HepG2 (cell line): Measurements from ENCODE around the gene PDK3. TPM values are rescaled to one million over a fixed set of nuclear protein-coding genes. Genes with fewer than 3 reads are reported as not detected.

ENCODE experiments used
- ATAC-seq: fragments of 200-7000 bp; cut with Tn5 transposase; 3 replicates; pipeline ENCODE4 v1.9.1; 2020; ENCODE audit warnings: mild to moderate bottlenecking, moderate library complexity
- BruUV-seq: library from RNA; stranded (reverse); fragments of 400-500 nt; replicated peaks from 2 replicates; lab custom pipeline; 2021; lab: Mats Ljungman, UMichigan
- CTCF ChIA-PET: fragments of 300-600 bp; formaldehyde crosslinking; extraction: SDS; loops from one replicate; lab custom pipeline; 2021; ENCODE audit warnings: low total read pairs, inconsistent platforms, low intra/inter-chr PET ratio; lab: Yijun Ruan, JAX
- POLR2A ChIA-PET: fragments of 350-600 bp; sonication (Branson Sonifier 250); formaldehyde crosslinking; loops from one replicate; lab custom pipeline; 2020; ENCODE audit warnings: antibody characterized with exemption, inconsistent platforms; lab: Yijun Ruan, JAX
- DNase-seq: peaks from one replicate; pipeline ENCODE4 v3.0.0-alpha.2; 2015; ENCODE audit warnings: low spot score
- FAIRE-seq: peaks from 3 replicates; lab custom pipeline; 2011; peaks lifted over from hg19 to GRCh38; lab: Jason Lieb, UNC
- H2AFZ ChIP-seq: one replicate; pipeline ENCODE4 v1.6.1; 2011; ENCODE audit warnings: low read length, inconsistent platforms
- H3K27ac ChIP-seq: fragments of 300-600 bp; 3 replicates; pipeline ENCODE4 v1.8.0; 2011; ENCODE audit warnings: mixed run types, mild to moderate bottlenecking, mixed read lengths, low read length, inconsistent platforms; ENCODE audit not compliant: insufficient read depth; ENCODE audit errors: extremely low read length
- H3K27me3 ChIP-seq, 2 experiments: fragments of 200-600 bp in 1 of 2; 2 replicates in 1 of 2; 3 replicates in 1 of 2; pipeline versions ENCODE4 v1.6.0 to v1.8.0; 2011; ENCODE audit warnings: low read length in 2 of 2, mild to moderate bottlenecking in 2 of 2, moderate library complexity in 2 of 2, inconsistent platforms in 1 of 2; ENCODE audit not compliant: insufficient read depth in 2 of 2, control insufficient read depth in 1 of 2
- H3K36me3 ChIP-seq, 2 experiments: fragments of 200-600 bp in 1 of 2; replicated peaks in 1 of 2; 2 replicates in 1 of 2; 3 replicates in 1 of 2; pipeline versions ENCODE4 v1.5.1 to v1.8.0; 2011; ENCODE audit warnings: low read length in 2 of 2, inconsistent platforms in 1 of 2; ENCODE audit not compliant: insufficient read depth in 2 of 2, control insufficient read depth in 1 of 2
- H3K4me1 ChIP-seq: 2 replicates; pipeline ENCODE4 v1.5.1; 2012; ENCODE audit warnings: low read length, inconsistent platforms; ENCODE audit not compliant: insufficient read depth
- H3K4me2 ChIP-seq: 2 replicates; pipeline ENCODE4 v1.6.0; 2011; ENCODE audit warnings: low read depth, low read length, inconsistent platforms
- H3K4me3 ChIP-seq, 3 experiments: fragments of 200-600 bp in 1 of 3; sonication (generic), shearing (Covaris generic) in 1 of 3; replicated peaks in 1 of 3; 2 replicates each; pipeline ENCODE4 v1.5.1; 2011 to 2016; ENCODE audit warnings: low read length in 3 of 3, inconsistent platforms in 2 of 3, low read depth in 2 of 3, mild to moderate bottlenecking in 2 of 3, control low read depth in 1 of 3, mixed read lengths in 1 of 3; ENCODE audit not compliant: insufficient read depth in 1 of 3
- H3K79me2 ChIP-seq: one replicate; pipeline ENCODE4 v1.6.1; 2011; ENCODE audit warnings: low read length, inconsistent platforms; ENCODE audit not compliant: insufficient read depth
- H3K9ac ChIP-seq: 2 replicates; pipeline ENCODE4 v1.6.0; 2011; ENCODE audit warnings: mild to moderate bottlenecking, low read depth, low read length, inconsistent platforms; ENCODE audit not compliant: insufficient read depth
- H3K9me3 ChIP-seq: 2 replicates; pipeline ENCODE4 v1.5.1; 2012; ENCODE audit warnings: mild to moderate bottlenecking, low read length
- H4K20me1 ChIP-seq: 2 replicates; pipeline ENCODE4 v1.6.0; 2011; ENCODE audit warnings: inconsistent platforms, mild to moderate bottlenecking, low read length, moderate library complexity; ENCODE audit not compliant: insufficient read depth
- ARID3A ChIP-seq: IDR thresholded peaks from 2 replicates; pipeline ENCODE4 v1.6.1; 2012; ENCODE audit warnings: low read depth, low read length, improper control_type of control experiment
- BRCA1 ChIP-seq: sonication (generic); formaldehyde crosslinking; IDR thresholded peaks from 2 replicates; pipeline ENCODE4 v1.4.0; 2020; ENCODE audit warnings: missing genetic modification reagents
- CENPX ChIP-seq: sonication (generic); formaldehyde crosslinking; IDR thresholded peaks from 2 replicates; pipeline ENCODE4 v1.9.0; 2021; ENCODE audit warnings: mild to moderate bottlenecking, missing genetic modification reagents, moderate library complexity
- DRAP1 ChIP-seq: IDR thresholded peaks from 2 replicates; pipeline ENCODE4 v1.6.1; 2016; ENCODE audit warnings: missing genetic modification reagents, missing compliant biosample characterization
- EEA1 ChIP-seq: sonication (generic); formaldehyde crosslinking; IDR thresholded peaks from 2 replicates; pipeline ENCODE4 v1.5.1; 2020; ENCODE audit warnings: mild to moderate bottlenecking, missing genetic modification reagents, borderline replicate concordance
- FOXJ3 ChIP-seq: sonication (generic); formaldehyde crosslinking; IDR thresholded peaks from 2 replicates; pipeline ENCODE4 v1.4.0; 2020; ENCODE audit warnings: missing genetic modification reagents, mild to moderate bottlenecking, borderline replicate concordance
- HCFC1 ChIP-seq: fragments of 150-350 bp; IDR thresholded peaks from 2 replicates; pipeline ENCODE4 v1.6.1; 2014; ENCODE audit warnings: low read depth, low read length
- HNF1B ChIP-seq: sonication (generic); formaldehyde crosslinking; IDR thresholded peaks from 2 replicates; pipeline ENCODE4 v1.5.1; 2020; ENCODE audit warnings: mild to moderate bottlenecking, moderate library complexity, missing genetic modification reagents
- MZF1 ChIP-seq: sonication (generic); formaldehyde crosslinking; IDR thresholded peaks from 2 replicates; pipeline ENCODE4 v1.8.1; 2023; ENCODE audit warnings: mild to moderate bottlenecking, missing genetic modification reagents, borderline replicate concordance
- ZBTB38 ChIP-seq: sonication (generic); formaldehyde crosslinking; IDR thresholded peaks from 2 replicates; pipeline ENCODE4 v1.5.1; 2020; ENCODE audit warnings: mild to moderate bottlenecking, missing genetic modification reagents
- ZHX2 ChIP-seq, 2 experiments: sonication (generic) in 1 of 2; formaldehyde crosslinking in 1 of 2; IDR thresholded peaks; 2 replicates each; pipeline versions ENCODE4 v1.6.1 to v1.9.0; 2014 to 2022; ENCODE audit warnings: antibody characterized with exemption in 1 of 2, borderline replicate concordance in 1 of 2, inconsistent platforms in 1 of 2, low read depth in 1 of 2, missing genetic modification reagents in 1 of 2
- ZNF121 ChIP-seq: sonication (generic); formaldehyde crosslinking; IDR thresholded peaks from 2 replicates; pipeline ENCODE4 v1.5.0; 2020; ENCODE audit warnings: mild to moderate bottlenecking, missing genetic modification reagents
- ZNF34 ChIP-seq: sonication (generic); formaldehyde crosslinking; IDR thresholded peaks from 2 replicates; pipeline ENCODE4 v1.4.0; 2020; ENCODE audit warnings: mild to moderate bottlenecking, missing genetic modification reagents, borderline replicate concordance
- ZNF704 ChIP-seq: sonication (generic); formaldehyde crosslinking; IDR thresholded peaks from 2 replicates; pipeline ENCODE4 v1.8.1; 2023; ENCODE audit warnings: mild to moderate bottlenecking, inconsistent platforms, moderate library complexity, missing genetic modification reagents, borderline replicate concordance
- WGBS: methylation state at CpG from one replicate; pipeline ENCODE4 v1.1.6; 2017; ENCODE audit warnings: low lambda C conversion rate; 5-methylcytosine and 5-hydroxymethylcytosine counted together
- in situ Hi-C: cut with HindIII; loops from 2 replicates; pipeline ENCODE4 v1.10.0; 2017; ENCODE audit warnings: low pct_unique_long_range_greater_than_20kb; ENCODE audit not compliant: extremely low pct_ligation_motif_present
- intact Hi-C: fragments of 100-400 bp; cut with micrococcal nuclease; formaldehyde crosslinking; loops from one replicate; pipeline ENCODE4 v1.10.0; 2022; ENCODE audit not compliant: unreplicated experiment
- polyA plus RNA-seq, 8 experiments: library from polyadenylated mRNA; depleted of rRNA in 3 of 8; stranded (reverse) in 7 of 8; unstranded in 1 of 8; fragments of >200 nt; fragmentation: Illumina TruSeq in 4 of 8; extraction: Trizol in 4 of 8; gene quantifications; 2 replicates each; pipeline versions ENCODE4 v1.2.1 to v1.2.3, GENCODE V29; 2011 to 2016; ENCODE audit warnings: low read depth in 4 of 8, missing spikeins in 1 of 8, mixed read lengths in 1 of 8; ENCODE audit not compliant: insufficient read depth in 1 of 8
- total RNA-seq, 5 experiments: library from RNA; depleted of rRNA; stranded (reverse); fragments of >200 nt; fragmentation: Illumina TruSeq; extraction: Trizol; gene quantifications; 2 replicates each; pipeline ENCODE4 v1.2.3, GENCODE V29; 2016; ENCODE audit warnings: low read depth in 1 of 5

The PDK3 gene
- total and polyA plus RNA-seq, 2 of the 13 experiments (the other 11 are each of a cell fraction or from before 2014, with no cell fraction given), result 9.1 to 10.5 TPM

- in situ Hi-C loops, result no loop called here
- Histone ChIP-seq H3K4me2 (peak overlapping the region; percentile 68), H3K79me2 (no peaks in the 10 kb centered on the region), H4K20me1 (no peaks in the 10 kb centered on the region), H3K36me3 (no peaks in the 10 kb centered on the region), H3K4me1 (peaks cover 27% of the 10 kb centered on the region), H3K9ac (peak overlapping the region; percentile 75), H3K4me3 (peak overlapping the region; percentile 67 to 80 (median 74)), H3K9me3 (no peaks in the 10 kb centered on the region), H3K27me3 (no peaks in the 10 kb centered on the region), H3K27ac (no peak overlapping the region), H2AFZ (no peak overlapping the region)
- no TSS peak for BruUV-seq
- peak; percentile 8; the same call in 1 of the 3 replicates for ATAC-seq
- intact Hi-C loops, result loop anchor here (2.0 kb wide), 1 partner anchor 39 kb away; no protein-coding TSS in a partner anchor
- 0% methylated on average over 1 of the region's 25 CpGs for WGBS
- DNase-seq, result no peak
- ChIA-PET CTCF (no interaction called here), POLR2A (no interaction called here)
- no peak for FAIRE-seq
- TF ChIP-seq ARID3A, result no peak
- no peak for TF ChIP-seq ZNF34
- no peak for TF ChIP-seq DRAP1 (CRISPR knock-in tag)
- no peak for TF ChIP-seq ZNF704 (CRISPR knock-in tag)
- TF ChIP-seq FOXJ3 (CRISPR knock-in tag), result no peak
- no peak for TF ChIP-seq ZBTB38 (CRISPR knock-in tag)
- no peak for TF ChIP-seq EEA1
- TF ChIP-seq MZF1 (CRISPR knock-in tag), result no peak
- no peak for TF ChIP-seq HCFC1
- no peak for TF ChIP-seq CENPX (CRISPR knock-in tag)
- no peak for TF ChIP-seq BRCA1 (CRISPR knock-in tag)
- no peak for TF ChIP-seq HNF1B (CRISPR knock-in tag)
- TF ChIP-seq ZNF121 (CRISPR knock-in tag), result no peak
- no peak for TF ChIP-seq ZHX2 (IDR thresholded peaks at IDR 0.05; ENCODE audit: low read depth)
- TF ChIP-seq ZHX2 (CRISPR knock-in tag; IDR thresholded peaks at IDR 0.05; ENCODE audit: borderline replicate concordance), result no peak
These were observed 413 bp downstream of the PDK3 start for GRCh38 chrX:24465532-24465865.
